ENCODE data around the gene KCNJ10.

GRCh38 chr1:159980076-159980475, 89.9 kb downstream of the KCNJ10 start:
- TF ChIP-seq USF1 (IDR thresholded peaks at IDR 0.05), result no peak
- TF ChIP-seq TAF1 (IDR thresholded peaks at IDR 0.05; ENCODE audit: low read depth), result no peak
- TF ChIP-seq CREB1 (IDR thresholded peaks at IDR 0.05; ENCODE audit: low read depth), result no peak
- no peak for TF ChIP-seq EP300 (IDR thresholded peaks at IDR 0.05; ENCODE audit: borderline replicate concordance)
- no peak for TF ChIP-seq REST (IDR thresholded peaks at IDR 0.05; ENCODE audit: low read depth)
- TF ChIP-seq YY1 (IDR thresholded peaks at IDR 0.05; ENCODE audit: low read depth), result no peak
- no peak for TF ChIP-seq TCF12 (IDR thresholded peaks at IDR 0.05; ENCODE audit: low read depth)
- no peak for TF ChIP-seq TEAD4 (IDR thresholded peaks at IDR 0.05)
- no peak for TF ChIP-seq ZBTB7A (IDR thresholded peaks at IDR 0.05; ENCODE audit: low read depth)
- TF ChIP-seq MAX (IDR thresholded peaks at IDR 0.05), result no peak
- TF ChIP-seq CEBPB (IDR thresholded peaks at IDR 0.05), result no peak
